ENCODE results near the gene ZCWPW2.

DNA sequence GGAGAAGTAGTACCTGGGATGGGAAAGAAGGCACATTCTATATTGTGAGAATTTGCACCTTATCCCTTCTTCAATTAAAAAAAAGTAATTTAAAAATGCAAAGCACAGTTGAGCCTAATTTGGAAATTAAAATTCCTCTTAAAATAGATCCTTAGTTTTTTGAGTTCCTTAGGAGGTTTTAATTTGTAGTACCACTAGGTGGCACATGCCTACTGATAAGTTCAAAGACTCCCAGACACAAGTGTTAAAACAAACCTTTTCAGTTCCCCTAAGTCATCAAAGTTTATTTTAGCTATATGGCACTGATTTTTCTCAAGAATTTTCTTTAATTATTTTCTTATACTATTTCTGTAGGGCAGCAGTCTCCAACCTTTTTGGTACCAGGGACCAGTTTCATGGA lies 127.7 kb downstream of the ZCWPW2 start:
- TF ChIP-seq, protein P1, sequence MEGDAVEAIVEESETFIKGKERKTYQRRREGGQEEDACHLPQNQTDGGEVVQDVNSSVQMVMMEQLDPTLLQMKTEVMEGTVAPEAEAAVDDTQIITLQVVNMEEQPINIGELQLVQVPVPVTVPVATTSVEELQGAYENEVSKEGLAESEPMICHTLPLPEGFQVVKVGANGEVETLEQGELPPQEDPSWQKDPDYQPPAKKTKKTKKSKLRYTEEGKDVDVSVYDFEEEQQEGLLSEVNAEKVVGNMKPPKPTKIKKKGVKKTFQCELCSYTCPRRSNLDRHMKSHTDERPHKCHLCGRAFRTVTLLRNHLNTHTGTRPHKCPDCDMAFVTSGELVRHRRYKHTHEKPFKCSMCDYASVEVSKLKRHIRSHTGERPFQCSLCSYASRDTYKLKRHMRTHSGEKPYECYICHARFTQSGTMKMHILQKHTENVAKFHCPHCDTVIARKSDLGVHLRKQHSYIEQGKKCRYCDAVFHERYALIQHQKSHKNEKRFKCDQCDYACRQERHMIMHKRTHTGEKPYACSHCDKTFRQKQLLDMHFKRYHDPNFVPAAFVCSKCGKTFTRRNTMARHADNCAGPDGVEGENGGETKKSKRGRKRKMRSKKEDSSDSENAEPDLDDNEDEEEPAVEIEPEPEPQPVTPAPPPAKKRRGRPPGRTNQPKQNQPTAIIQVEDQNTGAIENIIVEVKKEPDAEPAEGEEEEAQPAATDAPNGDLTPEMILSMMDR (IDR thresholded peaks at IDR 0.05; ENCODE audit: low read depth, low read length), result peak; percentile 47
- TF ChIP-seq MYC (IDR thresholded peaks at IDR 0.05; ENCODE audit: low read depth, low read length), result no peak

Measured in NB4 (cell line).